ENCODE data around the gene AKT1.

Gene AKT1

DNA sequence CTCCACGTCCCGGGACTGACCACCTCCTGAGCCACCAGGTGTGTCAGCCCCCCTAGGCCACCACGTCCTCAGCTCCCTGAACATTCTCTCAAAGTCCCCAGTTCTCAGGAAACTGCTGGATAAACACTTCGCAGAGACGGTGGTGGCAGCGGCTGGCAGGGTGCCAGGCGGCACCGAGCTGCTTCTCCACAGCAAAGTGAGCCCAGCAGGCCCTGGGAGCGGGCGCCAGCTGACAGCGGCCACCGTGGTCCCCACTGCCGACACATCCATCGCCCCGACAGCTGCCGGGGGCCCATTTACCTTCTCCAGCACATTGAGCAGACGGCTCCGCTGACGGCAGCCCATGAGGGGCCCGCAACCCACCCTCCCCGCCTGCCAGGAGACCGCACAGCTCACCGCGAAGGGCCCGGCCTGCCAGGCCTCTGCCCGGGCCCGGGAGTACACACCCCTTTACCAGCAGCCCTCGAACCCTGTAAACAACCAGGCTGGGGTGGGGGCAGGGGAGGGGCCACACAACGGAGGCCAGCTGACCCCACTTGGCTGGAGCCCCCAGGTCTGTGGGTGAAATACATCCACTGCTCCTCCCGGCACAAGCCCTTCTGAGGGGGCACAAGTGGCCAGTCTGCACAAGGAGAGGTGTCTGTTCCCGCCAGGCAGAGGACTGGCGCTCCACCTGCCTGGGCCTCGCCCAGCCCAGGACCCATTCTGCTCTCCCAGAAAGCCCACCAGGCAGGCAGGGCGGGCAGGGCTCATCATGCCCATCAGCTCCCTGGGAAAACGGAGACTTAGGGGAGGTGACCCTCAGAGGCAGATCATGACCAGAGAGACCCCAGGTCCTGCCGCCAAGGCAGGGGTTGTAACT is 10.5 kb downstream of the AKT1 start:
- no peak for DNase-seq

GRCh38 chr14:104784218-104784568 is 11.4 kb downstream of the AKT1 start:
- no peak for DNase-seq

- DNase-seq, result no peak
Observed at GRCh38 chr14:104783484-104784217, 11.9 kb downstream of the AKT1 start.

DNA sequence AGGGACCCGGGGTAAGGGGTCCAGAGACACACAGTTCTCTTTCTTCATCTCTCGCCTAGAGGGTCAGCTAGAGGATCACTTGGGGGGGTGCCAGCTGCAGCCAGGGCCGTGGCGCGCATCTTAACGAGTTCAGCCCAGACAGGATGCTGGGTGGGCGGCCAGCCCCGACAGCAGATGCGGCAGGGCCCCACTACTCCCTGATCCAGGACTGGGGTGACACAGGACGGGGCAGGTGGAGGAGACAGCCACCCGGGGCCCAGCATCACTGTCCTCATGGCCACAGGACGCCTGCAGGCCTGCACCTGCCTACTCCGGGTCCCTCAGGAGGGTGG is 12.8 kb downstream of the AKT1 start:
- DNase-seq, result no peak

DNA sequence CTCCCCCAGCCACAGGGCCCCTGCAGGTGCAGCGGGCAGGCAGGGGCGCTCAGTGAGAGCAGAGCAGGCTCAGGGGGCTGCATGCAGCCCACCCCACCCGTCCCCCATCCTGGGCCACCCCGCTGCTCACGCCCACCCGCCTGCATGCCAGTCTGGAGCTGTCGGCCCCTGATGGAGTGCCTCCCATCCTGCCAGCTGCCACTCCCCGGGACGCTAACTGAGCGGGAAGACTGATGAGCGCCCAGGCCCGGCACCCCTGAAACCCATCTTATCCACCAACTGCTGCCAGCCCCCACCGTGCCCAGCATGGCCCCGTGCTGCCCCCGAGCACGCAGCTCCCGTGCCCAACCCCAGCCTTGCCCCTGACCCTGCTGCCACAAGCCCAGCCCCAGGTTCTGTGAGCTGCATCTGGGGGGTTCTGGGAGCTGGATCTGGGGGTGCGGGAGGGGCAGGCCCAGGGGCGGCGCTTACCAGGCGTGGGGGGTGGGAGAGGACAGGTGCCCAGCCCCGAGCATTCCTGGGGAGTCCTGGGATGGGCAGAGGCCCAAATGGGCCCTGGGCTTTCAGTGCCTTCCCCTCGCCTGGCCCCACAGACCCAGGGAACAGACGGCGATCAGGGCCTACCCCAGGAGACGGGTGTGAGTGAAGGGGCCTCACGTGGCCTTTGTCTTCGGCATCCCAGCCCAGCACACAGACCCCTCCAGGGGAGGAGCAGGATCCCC is 13.3 kb downstream of the AKT1 start:
- DNase-seq, result no peak

DNA sequence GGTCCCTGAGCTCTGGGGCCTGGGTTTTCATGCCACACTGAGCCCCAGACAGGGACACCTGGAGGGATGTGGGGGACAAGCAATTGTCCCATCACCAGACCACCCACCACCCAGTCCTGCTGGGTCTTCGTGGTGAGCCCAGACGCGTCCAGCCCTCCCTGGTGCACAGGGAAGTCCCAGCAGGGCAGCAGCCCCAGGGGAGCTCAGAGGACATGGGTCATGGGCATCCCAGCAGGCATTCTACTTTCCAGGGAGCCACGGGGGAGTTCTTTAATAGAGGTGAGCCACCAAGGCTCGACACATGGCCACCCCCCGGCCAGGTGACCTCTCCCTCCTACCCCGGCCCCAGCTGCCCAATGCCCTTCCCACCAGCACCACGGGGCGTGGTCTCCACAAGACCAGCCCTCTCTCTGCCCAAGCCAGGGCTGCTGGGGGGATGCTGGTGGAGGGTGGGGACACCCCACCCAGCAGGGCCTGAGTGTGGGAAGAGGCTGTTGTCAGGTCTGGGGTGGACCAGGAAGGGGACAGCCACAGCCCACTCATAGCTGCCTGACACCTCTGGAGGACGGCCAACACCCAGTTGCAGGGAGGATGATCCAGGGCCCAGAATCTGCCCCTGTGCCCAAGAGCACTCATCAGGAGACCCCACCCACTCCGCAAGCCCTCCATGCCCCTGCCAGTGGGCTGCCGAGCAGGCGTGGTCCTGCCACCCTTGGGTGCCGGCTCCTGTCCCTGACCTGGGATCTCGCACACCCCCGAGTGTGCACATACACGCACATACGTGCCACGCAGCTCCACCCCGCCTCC is 14.1 kb downstream of the AKT1 start:
- no peak for DNase-seq

DNA sequence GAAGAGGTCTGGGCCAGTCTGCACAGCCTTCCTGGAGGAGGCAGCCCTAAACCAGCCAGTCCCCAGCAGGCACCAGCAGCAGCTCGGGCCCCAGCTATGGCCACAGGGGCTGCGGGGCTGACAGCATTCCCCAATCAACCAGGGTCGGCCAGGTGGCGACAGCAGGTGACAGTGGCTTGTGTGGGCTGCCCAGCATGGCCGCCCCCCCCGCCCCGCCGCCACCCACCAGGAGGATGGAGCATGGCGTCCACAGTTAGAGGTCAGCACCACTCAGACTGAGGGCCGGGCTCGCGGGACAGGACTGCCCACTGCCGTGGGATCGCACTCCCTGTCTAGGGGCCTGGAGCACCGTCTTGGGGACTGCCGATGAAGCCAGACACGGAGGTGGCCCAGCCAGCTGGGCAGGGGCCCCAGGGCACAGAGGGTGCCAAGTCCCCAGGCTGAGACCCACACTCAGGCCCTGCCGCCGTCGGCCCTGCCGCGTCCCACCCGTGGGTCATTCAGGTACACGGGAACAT is 15.0 kb downstream of the AKT1 start:
- no peak for DNase-seq

GRCh38 chr14:104779776-104780512 is 15.6 kb downstream of the AKT1 start:
- DNase-seq, result no peak

DNA sequence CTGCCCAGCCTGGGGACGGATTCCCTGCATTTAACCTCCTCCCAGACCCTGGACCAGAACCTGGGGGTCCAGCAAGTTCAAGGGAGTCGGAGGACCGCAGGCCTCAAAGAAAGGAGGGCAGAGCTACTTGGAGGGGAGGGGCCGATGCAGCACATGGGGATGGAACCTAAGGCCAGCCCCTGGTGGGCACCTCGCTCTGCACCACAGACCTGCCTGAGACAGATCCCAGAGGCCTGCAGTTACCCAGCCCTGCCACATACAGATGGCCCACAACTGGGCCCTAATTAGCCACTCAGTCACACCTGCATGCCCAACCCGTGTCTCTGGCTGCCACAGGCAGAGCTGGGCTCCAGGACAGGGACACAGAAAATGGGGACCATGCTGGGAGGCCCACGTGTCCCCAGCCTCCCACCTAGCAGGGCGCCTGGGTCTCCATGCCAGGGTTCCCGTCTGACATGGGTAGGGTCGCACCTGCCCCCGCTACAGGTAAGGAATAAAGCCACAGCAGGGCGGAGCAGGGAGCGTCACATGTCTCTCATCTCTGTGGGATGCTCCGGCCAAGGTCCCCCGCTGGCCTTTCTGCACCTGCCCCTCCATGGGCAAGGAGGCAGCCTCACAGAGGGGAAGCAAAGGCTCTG is 16.7 kb downstream of the AKT1 start:
- no peak for DNase-seq

GRCh38 chr14:104777808-104778249 is 17.7 kb downstream of the AKT1 start:
- no peak for DNase-seq

DNA sequence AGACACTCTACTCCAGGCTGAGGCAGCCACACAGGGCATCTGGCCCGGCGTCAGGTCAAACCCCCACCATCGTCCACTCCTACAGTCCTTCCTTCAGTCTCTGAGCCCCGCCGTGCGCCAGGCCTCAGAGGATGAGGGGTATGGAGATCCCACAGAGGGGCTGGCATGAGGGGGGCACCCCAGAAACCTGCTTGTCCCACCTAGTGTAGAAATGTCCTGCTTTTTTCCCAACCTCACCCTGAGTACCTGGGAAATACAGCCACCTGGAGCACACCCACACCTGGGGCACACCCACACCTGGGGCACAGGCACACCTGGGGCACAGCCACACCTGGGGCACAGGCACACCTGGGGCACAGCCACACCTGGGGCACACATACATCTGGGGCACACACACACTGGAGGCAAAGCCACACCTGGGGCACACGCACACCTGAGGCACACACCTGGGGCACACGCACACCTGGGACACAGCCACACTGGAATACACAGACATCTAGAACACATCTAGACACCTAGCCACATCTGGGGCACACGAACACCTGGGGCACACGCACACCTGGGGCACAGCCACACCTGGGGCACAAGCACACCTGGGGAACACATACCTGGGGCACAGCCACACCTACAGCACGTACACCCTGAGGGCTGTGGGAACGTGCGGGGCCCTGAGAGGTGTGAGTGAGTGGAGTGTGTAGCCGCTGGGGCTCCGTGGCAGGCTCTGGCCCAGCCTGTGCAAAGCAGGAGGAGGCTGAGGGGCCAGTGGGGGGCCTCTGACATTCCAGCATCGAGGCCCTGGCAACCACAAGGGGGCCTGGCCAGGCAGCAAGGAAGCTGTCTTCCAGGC is 18.4 kb downstream of the AKT1 start:
- no peak for DNase-seq

GRCh38 chr14:104776481-104776880 is 19.1 kb downstream of the AKT1 start:
- no peak for DNase-seq

- no peak for DNase-seq
Observed at GRCh38 chr14:104775073-104775489, 20.5 kb downstream of the AKT1 start.

GRCh38 chr14:104774453-104775072 is 21.0 kb downstream of the AKT1 start:
- no peak for DNase-seq

GRCh38 chr14:104773505-104774452 is 21.8 kb downstream of the AKT1 start:
- no peak for DNase-seq

DNA sequence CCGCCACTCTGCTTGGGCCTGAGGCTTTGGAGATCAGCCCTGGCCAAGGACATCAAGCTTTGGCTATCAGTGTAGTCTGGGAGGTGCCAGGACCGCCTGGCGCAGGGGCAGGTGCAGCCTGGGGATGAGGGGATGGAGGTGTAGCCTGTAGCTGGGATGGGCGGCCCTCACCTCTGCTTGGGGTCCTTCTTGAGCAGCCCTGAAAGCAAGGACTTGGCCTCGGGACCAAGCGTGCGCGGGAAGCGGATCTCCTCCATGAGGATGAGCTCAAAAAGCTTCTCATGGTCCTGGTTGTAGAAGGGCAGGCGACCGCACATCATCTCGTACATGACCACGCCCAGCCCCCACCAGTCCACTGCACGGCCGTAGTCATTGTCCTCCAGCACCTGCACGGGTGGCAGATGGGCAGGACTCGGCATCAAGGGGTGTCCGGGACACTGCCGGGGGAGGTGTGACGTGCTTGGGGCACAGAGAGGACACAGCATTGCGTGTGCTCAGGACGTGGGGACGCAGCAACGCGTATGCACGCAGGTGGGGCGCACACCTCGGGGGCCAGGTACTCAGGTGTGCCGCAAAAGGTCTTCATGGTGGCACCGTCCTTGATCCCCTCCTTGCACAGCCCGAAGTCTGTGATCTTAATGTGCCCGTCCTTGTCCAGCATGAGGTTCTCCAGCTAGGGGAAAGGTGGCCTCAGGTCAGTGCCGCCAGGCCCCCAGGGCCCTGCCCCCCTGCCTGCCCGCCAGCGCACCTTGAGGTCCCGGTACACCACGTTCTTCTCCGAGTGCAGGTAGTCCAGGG is 22.6 kb downstream of the AKT1 start:
- no peak for DNase-seq

- DNase-seq, result no peak
Observed at GRCh38 chr14:104771918-104772706, 23.4 kb downstream of the AKT1 start.
